COLO668 (cell line): Measurements from ENCODE around the gene CS.
"Not testable (repeated sequence)": the region's sequence is repeated elsewhere in the genome, so short reads cannot be mapped to it uniquely, and the experiment has no call there.

Experiments used
- DNase-seq: peaks from one replicate; lab custom pipeline; 2025; ENCODE audit not compliant: unreplicated experiment; lab: John Stamatoyannopoulos, UW

The CS gene

DNA sequence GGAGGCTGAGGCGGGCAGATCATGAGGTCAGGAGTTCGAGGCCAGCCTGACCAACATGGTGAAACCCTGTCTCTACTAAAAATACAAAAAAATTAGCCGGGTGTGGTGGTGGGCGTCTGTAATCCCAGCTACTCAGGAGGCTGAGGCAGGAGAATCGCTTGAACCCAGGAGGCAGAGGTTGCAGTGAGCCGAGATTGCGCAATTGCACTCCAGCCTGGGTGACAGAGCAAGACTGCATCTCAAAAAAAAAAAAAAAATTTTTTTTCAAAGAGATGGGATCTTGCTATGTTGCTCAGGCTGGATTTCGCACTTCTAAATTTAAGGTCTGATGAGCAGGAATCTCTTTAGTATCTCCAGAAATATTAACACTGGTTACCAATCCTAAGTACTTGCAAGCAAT, 21.5 kb upstream of the CS start:
- not testable (repeated sequence) for DNase-seq

DNA sequence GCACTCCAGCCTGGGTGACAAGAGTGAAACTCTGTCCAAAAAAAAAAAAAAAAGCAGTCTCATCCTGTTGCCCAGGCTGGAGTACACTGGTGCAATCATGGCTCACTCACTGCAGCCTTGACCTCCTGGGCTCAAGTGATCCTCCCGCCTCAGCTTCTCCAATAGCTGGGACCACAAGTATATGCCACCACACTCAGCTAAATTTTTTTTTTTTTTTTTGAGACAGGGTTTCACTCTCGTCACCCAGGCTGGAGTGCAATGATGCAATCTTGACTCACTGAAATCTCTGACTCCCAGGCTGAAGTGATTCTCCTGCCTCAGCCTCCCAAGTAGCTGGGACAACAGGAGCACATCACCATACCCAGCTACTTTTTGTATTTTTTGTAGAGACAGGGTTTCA, 20.9 kb upstream of the CS start:
- DNase-seq: no peak

DNA sequence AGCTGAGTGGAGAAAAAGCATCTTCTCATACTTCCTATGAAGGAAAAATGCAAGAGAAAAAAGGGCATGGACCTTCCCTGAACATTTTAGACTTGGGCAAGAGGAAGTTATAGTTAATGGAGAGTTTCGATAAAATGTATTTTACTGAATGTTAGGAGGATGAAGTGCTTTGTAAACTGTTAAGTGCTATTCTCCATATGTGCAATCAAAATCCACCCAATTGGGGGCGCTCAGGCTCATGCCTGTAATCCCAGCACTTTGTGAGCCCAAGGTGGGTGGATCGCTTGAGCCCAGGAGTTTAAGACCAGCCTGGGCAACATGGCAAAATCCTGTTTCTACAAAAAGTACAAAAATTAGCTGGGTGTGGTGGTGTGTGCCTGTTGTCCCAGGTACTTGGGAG, 17.5 kb upstream of the CS start:
- DNase-seq: no peak

DNA sequence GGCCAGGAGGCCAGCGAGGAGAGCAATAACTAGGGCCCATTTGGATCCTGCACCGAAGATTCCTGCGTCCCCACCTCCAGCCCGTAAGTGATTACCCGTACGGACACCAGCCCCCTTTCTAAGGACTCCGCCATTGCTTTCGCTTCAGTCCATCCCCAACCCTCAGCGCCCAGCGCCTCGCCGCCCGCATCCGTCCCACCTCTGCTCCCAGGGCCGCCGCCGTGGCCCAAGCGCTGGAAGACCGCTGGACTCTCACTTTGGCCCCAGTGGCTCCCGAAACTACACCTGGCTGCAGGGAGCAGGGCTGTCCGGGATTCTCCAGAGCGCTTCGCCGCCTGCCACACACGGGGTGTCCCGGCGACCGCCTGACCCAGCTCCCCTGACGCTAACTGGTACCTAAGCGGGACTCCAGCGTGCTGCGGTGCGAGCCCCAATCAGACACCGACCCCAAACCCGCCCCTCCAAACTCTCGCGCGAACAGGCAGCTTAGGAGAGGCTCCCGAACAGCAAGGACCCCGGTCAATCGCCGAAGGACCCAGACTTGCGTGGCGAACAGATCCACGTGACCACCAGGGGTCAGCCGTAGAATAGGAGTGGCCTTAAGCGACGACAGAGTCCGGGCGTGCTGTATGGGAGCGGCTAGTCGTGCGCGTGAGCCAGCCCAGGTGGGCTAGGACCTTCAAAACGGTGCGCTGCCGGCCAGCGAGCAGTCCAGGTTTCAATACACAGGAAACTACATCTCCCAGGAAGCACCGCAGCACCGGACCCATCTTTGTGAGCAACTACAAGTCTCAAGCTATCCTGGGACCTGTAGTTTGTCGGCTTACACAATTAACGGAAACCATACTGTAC, 15.7 kb upstream of the CS start, which contains the start of gene CNPY2:
TSS of gene CNPY2 (minus strand) at position 367 of the 852 bp plus-strand sequence. CDS start 771 bp downstream, outside the sequence.
- DNase-seq: peak; percentile 93

DNA sequence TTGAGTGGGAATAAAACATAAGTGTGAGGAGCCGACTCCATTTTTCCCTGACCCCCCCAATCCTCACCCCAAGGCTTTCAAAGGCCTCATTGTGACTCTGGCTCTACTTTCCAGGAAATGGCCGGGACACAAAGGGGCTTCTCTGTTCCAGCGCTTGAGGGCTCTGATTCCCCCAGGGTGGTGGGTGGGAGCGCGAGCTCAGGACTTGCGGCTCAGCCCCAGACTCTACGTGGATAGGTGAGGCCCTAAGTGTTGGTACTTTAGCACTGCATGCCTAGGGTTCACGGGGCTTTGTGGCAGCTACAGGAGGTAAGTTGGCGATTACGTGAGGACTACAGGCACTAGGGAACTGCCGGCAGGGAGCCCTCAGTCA, 15.1 kb upstream of the CS start:
- DNase-seq: peak; percentile 27

DNA sequence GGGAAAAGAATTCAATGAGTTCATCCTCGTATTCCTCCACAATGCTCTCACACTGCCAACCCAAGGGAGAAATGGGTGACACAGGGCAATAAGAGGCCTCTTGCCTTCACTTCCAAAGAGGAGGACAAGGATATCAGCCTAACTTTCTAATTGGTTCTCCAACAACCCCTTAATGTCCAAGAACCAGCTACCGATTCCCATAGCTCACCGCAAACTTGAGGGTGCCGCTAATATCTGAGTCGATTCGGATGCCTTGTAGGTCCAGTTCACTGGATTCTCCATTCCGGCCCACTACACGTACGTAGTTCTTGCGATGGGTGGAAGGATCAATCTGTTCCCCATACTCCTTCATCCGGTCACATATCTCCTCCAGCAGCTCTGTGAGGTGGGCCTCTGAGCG, 10.9 kb upstream of the CS start:
- no peak for DNase-seq

DNA sequence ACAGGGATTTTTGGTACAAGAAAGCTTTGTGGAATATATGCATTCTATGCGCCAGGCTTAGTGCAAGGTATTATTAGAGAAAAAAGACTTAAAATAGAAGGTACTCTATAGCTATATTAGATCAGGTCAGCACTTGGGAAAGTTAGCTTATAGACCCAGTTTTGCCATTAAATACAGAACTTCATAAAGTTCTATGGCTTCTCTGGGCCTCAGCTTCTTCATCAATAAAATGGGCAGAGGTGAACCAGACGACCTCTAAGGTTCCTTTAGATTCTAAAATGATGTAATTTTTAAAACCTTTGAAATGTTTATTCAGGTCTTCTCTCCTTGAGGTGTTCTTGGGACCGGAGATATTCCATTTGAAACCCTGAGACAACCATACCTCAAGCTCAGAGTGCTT, 8.6 kb upstream of the CS start:
- DNase-seq: no peak

DNA sequence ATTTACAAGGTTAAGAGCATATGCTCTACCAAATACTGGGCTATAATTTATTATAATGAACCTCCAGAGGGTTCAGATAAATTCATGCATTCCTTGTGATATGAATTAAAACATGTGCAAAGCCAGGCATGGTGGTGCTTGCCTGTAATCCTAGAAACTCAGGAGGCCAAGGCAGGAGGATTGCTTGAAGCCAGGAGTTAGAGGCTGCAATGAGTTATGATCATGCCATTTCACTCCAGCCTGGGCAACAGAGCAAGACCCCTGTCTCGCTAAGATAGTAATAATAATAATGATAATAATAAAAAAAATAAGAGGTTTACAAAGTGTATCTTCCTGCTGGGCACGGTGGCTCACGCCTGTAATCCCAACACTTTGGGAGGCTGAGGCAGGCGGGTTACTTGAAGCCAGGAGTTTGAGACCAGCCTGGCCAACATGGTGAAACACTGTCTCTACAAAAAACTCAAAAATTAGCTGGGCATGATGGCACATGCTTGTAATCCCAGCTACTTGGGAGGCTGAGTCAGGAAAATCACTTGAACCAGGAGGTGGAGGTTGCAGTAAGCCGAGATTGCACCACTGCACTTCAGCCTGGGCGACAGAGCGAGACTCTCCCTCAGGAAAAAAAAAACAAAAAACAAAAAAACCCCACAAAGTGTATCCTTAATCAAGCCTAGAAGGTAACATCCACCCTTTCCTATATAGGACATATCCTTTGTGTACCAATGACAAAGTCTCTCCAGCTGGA, 7.3 kb upstream of the CS start:
- DNase-seq: no peak

DNA sequence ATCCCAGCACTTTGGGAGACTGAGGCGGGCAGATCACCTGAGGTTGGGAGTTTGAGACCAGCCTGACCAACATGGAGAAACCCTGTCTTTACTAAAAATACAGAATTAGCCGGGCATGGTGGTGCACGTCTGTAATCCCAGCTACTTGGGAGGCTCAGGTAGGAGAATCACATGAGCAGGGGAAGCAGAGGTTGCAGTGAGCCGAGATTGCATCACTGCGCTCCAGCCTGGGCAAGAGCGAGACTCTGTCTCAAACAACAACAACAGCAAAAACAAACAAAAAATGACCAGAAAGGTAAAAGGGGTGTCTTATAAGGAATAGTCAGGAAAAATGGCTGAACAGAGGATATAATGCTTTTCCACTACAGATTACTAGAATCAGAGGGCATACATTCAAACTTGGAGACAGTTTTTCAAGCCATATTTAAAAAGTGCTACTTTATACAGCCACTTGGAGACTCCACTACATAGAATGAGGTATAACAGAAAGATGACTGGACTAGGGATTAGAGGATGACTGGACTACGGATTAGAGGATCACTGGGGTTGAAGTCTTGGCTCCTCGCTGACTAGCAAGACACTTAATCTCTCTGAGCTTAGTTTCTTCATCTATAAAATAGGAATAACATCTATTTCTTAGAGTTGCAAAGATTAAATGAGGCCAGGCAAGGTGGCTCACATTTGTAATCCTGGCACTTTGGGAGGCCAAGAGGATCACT, 4.9 kb upstream of the CS start:
- no peak for DNase-seq

DNA sequence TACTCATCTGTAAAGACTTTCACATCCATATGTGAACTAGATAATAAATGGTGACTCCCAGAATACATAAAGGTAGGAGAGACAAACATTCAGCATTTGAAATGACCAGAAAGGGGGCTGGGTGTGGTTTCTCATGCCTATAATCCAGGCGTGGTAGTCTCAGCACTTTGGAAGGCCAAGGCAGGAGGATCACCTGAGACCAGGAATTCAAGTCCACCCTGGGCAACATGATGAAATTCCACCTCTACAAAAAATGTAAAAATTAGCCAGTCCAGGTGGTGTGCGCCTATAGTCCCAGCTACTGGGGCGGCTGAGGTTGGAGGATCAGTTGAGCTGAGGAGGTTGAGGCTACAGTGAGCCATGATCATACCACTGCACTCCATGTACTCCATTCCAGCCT, 4.1 kb upstream of the CS start:
- no peak for DNase-seq

DNA sequence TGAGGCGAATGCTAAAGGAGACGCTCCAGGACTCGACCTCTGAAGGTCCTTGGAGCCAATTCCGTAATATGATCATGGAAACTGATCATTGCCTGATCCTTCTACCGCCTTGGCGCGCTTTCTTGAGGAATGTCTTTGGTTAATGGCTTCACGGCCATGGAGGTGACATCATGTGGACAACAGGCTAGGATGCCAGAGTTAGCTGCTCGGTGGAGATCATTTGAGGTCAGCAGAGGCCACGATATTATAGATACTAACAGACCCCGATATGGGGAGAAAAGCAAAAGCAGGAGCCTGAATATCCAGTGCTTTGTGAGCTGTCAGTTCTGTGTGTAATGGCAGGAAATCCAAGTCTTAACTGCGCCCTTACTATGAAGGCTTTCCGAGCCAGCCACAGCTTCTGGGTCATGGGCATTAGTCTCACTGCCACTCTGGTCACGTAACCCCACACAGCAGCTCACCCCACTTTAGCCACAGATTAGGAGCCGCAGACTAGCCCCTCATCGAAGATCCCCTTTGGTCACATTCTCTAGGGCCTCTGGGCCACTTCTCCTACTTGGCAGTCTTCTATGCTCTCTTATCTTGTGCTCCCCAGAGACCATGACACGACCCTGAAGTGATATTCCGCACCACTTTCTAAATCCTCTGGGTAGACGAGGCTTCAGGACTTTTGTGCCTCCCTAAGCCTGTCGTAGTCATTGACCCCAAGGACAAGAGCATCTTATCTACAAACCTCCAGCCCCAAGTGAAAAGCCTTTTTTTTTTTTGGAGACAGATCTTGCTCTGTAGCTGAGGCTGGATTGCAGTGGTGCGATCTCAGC, 724 bp upstream of the CS start:
- no peak for DNase-seq

DNA sequence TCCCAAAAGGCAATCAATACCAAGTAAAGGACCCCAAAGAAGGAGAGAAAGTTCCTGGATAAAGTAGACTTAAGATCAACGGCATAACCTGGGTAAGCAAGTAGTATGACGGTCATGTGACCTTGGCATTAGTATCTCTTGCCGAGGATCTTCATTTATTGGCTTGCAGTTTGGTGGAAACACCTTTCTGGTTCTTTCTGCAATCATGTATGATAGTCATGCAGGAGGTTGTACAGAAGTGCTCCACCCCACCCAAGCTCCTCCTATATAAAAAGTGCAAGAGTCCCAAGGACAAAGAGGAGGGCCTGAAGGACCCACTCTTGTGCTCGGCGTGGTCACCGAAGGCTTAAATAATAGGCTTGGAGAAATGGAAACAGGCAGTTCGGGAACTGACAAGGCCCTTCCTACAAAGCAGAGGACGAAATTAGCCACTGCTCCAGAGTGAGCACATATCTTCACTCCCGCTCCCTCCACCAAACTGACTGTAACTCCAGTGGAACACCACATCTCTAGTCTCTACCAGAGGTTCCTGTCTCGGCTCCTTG, 750 bp downstream of the CS start:
- DNase-seq: peak; percentile 17

DNA sequence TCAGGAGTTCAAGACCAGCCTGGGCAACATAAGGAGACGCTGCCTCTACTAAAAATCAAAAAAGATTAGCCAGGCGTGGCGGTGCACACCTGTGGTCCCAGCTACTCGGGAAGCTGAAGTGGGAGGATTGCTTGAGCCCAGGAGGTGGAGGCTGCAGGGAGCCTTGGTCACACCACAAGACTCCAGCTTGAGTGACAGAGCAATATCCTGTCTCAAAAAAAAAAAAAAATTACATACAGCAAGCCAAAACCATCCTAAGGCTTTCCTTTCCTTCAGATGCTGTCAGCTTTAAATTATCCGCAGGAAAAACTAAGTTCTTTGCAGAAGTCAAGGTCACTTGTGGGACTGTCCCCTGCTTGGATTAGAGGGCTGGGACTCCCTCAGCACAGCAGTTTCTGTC, 1.3 kb downstream of the CS start:
- DNase-seq: no peak

DNA sequence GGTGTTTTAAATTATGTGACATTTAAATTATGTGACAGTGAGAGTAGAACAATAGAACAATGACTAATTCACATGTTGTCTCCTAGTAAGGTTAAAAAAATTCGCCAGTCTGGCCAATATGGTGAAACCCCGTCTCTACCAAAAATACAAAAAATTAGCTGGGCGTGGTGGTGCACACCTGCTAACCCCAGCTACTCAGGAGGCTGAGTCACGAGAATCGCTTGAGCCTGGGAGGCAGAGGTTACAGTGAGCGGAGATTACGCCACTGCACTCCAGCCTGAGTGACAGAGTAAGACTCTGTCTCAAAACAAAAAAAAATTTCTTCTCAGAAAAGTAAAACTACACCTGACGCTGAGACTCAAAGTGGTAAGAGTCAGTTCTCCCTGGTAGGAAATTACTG, 2.7 kb downstream of the CS start:
- DNase-seq: no peak

DNA sequence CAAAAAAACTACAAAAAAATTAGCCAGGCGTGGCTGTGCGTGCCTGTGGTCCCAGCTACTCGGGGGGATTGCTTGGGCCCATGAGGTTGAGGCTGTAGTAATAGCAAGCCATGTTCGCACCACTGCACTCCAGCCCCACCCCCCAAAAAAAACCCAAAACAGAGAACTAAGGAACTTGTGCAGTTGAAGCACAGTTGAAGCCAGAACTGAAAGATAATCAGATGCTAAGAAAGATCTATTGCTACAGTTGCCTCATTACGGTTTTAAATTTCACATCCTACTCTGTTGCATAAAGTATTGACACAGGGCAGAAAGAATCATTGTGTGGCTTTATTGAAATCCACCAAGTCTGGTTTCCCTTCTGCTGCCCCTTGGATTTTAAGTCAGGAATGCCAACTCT, 3.8 kb downstream of the CS start:
- DNase-seq: no peak

DNA sequence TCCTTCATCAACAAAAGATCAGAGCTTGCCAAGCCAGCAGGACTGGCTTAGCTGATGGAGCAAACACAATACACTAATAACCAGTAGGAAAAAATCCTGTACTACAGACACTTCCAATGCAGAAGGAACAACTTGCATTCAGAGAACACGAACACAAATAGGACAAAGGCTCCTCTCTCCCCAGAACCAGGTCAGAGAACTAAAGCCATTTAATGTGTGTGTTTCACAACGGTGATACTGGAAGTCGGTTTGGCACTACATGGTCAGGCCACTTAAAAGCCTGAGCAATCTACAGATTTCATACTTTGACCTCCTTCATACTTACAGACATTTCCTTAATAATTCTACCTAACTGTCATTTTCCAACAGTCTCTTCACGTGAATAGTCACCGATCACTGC, 6.3 kb downstream of the CS start:
- no peak for DNase-seq

DNA sequence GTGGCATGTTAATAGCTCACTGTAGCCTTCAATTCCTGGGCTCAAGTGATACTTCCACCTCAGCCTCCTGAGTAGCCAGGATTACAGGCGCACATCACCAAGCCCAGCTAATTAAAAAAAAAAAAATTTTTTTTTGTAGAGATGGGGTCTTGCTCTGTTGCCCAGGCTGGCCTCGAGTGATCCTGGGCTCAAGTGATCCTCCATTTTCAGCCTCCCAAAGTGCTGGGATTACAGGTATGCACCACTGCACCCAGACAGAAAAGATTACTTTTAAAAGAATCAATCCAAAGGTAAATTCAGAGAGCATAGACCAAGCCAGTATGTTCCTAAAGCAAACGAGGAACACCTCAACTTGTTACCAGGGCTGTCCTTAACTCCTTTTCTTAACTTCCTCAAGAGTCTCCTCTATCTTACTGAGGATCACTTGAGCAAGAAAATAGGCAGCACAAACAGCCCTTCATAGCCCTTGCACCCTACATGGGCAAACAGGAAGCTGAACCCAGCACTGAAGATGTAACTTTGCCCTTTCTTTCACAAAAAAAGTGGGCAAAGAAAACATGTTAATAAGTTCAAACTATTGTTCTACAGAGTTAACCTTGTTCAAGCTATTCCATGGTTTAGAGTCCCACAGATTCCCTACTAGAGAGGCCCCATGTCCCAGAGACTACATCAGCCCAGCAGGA, 11.3 kb downstream of the CS start:
- DNase-seq: no peak

DNA sequence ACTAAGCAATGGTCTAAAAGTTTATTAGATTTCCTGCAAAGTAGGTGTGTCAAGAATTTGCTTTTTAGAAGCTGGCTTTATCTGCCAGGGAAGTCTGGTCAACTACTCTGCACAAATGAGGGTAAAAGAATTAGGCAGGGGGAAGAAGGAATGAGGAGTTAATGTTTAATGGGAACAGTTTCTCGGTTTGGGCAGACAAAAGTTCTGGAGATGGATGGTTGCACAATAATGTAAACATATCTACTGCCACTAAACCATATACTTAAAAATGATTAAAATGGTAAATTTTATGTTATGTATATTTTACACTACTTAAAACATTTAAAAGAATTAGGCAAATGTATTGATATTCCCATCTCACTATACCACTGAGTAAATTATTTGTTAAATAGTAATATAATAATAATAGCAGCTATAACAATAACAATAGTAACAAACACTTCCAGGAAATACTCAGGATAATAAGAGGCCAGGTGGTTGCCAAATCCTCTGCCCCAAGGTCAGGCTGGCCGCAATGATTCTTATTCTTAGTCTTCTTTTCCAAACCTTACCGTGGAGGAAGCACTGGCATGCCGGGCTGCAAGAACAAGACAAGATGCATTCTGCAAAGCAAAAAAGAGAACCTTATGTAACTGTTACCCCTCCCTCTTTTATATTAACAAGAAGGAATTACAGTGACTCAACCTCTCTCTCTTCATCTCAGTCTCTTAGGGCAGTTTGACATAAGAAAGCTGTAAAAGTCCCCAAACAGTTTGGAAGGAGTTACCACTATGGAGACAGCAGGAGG, 13.9 kb downstream of the CS start:
- DNase-seq: no peak

DNA sequence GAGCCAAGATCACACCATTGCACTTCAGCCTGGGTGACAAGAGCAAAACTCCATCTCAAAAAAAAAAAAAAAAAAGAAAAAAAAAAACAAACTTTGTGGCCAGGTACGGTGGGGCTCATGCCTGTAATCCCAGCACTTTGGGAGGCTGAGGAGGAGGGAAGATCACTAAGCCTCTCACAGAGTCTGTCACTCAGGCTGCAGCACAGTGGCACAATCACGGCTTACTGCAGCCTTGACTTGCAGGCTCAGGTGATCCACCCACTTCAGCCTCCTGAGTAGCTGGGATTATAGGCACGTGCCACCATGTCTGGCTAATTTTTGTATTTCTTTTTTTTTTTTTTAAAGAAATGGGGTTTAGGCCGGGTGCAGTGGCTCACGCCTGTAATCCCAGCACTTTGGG, 15.9 kb downstream of the CS start:
- not testable (repeated sequence) for DNase-seq
